HG02870 (cell line): ENCODE measurements around the gene FGL2.
A peak's percentile ranks its signal among the peaks of the same experiment; 100 is the strongest.
"Not testable (repeated sequence)": the region's sequence is repeated elsewhere in the genome, so short reads cannot be mapped to it uniquely, and the experiment has no call there.

Experiments
- ATAC-seq: cut with Tn5 transposase; IDR thresholded peaks from one replicate; pipeline ENCODE4 v1.9.1; 2021; ENCODE audit warnings: mild to moderate bottlenecking, moderate library complexity; ENCODE audit not compliant: unreplicated experiment

FGL2 gene

DNA sequence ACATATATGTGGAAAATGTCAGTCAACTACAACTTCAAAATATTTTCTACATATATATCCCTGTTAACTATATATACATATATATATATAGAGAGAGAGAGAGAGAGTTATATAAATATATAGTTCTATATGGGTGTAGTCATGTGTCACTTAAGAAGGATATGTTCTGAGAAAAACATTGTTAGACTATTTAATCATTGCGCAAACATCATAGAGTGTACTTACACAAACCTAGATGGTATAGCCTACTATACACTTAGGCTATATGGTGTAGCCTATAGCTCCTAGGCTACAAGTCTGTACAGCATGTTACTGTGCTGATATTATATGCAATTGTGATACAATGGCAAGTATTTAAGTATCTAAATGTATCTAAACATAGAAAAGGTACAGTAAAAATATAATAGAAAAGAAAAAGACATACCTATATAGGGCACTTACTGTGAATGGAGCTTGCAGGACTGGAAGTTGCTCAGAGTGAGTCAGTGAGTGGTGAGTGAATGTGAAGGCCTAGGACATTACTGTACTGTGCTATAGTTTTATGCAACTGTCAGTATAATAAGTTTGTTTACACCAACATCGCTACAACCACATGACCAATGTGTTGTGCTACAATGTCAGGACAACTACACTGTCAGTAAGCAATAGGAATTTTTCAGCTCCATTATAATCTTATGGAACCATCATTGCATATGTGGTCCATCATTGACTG is 18.0 kb upstream of the FGL2 start:
- ATAC-seq = no peak

DNA sequence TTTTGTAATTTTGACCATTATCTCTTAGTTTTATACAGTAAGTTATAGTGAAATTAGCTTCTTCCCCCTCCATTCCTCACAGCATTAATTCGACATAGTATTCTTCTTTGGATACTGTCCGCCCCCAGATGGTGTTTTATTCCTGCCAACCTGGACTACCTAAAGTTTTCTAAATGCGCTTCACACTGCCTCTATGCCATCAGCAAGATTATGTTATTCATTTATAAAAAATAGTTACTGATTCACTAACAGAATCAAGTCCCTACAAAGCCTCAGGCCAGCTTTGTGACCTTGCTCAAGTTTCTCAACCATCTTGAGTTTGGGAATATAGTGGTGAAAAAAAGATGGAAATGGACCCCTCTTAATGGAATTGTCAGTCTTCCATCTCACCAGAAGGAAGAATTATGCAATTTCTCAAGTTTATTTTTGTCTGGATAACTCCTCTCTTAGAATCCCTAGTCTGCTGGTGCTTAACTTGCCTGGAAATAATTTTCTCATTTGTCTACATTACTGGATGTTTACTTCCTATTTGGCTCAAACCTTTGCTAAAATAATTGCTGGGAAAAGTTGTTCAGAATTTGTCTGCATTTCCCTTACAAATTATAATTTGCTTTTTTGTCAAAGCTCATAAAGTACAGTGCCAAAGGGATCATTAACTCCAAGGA is 16.7 kb upstream of the FGL2 start:
- ATAC-seq = no peak

DNA sequence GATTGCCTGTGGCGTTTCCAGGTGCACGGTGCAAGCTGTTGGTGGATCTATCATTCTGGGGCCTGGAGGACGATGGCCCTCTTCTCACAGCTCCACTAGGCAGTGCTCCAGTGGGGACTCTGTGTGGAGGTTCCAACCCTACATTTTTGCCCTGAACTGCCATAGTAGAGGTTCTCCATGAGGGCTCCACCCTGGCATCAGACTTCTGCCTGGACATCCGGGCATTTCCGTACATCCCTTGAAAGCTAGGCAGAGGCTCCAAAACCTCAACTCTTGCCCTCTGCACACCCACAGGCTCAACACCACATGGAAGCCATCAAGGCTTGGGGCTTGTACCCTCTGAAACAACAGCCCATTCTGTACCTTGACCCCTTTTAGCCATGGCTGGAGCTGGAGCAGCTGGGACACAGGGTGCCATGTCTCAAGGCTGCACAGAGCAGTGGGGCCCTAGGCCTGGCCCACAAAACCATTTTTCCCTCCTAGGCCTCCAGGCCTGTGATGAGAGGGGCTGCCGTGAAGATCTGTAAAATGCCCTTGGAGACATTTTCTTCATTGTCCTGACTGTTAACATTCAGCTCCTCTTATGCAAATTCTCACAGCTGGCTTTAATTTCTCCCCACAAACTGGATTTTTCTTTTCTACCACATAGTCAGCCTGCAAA is 10.0 kb upstream of the FGL2 start:
- ATAC-seq = no peak

DNA sequence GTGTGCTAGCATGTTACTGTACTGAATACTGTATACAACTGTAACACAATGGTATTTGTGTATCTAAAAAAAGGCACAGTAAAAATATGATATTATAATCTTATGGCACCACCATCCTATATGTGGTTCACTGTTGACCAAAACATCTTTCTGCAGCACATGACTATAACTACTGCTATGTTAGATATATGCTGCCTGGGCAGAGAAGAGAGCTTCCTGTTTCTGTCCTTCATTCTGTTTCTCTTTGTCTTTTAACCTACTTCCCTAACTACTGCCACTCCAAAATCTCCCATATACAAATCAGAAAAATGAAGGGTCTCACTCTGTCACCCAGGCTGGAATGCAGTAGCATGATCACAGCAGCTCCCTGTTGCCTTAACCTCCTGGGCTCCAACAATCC is 8.8 kb upstream of the FGL2 start:
- no peak for ATAC-seq

DNA sequence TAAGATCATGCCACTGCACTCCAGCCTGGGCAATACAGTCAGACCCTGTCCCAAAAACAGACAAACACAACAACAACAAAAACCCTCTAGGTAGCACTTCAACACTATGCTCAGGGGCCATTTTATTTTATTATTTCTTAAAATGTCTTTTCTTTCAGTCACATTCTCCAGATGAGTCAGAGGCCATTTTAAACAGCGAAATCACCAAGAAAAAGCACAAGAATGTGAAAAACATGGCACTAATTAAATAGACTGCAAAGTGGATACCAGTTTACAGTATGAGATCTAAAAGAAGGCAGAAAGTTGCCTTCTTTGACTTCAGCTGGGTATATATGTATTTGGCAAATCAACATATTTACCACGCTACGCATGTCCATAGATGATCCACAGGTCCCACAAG is 6.1 kb upstream of the FGL2 start:
- no peak for ATAC-seq

DNA sequence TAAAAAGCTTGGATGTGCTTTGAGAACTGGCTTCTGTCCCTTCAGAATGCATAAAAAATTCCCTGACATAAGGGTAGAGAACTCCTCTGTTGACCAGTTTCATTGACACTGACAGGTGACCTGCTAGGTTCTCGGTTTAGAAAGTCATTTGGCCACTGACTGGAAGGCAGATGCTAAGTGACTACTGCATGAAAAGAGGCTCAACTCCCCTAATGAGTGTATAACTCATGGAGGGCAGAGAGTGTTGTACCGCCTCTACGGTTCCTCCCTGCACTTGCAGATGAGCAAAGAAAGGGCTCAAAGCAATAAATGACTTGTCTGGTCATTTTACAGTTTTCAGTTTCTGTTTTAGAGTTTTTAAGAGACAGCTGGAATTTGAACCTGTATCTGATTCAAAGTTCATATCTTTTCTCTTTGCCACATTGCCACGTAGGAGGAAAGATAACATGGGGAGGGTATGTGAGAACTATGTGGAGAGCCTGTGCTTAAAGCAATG is 2.9 kb upstream of the FGL2 start:
- peak; percentile 89 for ATAC-seq

DNA sequence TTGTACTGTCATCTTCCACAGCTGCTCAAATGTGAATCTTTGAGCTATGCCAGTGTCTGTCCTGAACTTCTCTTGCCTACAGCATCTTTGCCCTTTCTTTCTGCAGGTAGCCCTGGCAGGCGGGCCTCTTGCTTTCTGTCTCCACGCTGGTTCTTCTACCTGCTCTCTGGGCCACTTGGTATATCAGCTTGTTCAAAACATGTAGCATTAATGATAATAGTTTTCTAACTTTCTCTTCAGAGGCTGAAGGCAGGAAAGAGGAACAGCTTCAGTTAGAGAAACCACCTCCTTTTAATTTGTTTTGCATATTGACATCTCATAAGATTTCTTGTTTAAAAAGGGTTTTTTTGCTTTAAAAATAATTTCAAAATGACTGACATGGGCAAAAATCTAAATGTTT is 923 bp upstream of the FGL2 start:
- ATAC-seq = no peak

DNA sequence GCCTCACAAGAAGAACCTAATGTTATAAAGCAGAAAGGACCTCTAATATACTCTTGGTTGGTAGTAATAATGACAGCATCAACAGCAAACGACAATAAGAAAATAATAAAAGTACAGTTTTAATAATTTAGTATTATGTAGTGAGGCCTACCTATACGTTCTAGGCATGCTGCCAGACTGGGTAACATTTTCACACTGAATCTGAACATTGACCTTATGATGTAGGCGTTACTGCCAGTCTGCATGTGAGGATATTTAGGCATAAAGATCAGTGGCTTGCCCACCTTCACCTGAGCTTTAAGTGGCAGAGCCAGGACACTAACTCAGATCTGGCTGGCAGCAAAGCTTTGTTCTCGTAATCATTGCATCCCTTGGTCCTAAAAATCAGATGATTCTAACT is 2.5 kb downstream of the FGL2 start:
- ATAC-seq = no peak

DNA sequence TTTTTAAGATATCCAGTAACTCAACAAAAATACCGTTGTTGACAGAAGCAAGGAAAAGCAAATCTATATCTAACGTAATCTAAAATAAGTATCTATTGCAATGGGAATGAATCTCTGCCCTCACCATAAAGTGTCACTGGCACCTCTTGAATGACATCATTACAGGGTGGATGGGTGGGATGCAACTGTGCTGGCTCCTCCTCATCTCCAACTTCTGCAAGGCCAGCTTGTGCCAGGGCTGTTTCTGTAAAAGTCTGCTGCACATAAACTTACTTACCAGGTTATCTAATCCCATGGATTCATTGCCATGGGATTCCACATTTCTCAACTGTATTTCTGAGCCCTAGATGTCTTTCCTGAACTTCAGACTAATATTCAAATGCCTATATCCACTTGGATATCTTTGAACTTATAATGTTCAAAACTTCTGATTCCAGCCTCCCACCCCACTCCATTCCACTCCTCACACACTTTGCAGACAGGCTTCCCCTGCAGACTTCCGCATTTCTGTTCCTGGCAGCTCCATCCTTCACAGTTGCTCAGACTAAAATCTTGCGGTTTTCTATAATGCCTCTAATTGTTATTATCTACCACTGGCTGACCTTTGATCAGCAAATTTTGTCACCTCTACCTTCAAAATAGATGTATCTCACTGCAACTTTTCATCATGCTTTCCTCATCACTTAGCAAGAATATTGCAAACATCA is 10.7 kb downstream of the FGL2 start:
- ATAC-seq = no peak

DNA sequence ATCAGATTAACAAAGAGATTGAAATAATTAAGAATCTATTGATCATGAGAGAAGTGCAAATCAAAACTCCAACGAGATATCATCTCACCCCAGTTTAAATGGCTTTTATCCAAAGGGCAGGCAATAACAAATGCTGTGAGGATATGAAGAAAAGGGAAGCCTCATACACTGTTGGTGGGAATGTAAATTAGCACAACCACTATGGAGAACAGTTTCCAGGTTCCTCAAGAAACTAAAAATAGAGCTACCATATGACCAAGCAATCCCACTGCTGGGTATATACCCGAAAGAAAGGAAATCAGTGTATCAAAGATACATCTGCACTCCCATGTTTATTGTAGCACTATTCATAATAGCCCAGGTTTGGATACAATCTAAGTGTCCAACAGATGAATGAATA is 13.8 kb downstream of the FGL2 start:
- ATAC-seq = no peak

DNA sequence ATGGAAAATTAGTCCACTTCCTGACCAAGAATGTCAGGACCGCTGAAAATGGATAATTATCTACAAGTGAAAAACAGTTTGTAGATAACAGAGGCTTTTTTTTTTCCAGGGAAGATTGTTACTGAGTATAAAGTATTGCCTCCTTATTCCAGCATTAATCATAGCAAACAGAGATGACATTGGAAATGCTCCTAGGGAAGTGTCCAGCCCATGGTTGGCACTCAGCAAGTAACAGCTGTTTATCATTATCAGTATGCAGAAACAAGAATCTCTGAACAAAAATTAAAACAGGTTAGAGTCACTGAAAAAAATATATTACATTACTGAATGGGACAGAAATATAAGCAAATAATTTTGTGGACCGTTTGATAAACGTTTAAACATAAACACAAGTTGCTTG is 14.6 kb downstream of the FGL2 start:
- ATAC-seq = no peak

DNA sequence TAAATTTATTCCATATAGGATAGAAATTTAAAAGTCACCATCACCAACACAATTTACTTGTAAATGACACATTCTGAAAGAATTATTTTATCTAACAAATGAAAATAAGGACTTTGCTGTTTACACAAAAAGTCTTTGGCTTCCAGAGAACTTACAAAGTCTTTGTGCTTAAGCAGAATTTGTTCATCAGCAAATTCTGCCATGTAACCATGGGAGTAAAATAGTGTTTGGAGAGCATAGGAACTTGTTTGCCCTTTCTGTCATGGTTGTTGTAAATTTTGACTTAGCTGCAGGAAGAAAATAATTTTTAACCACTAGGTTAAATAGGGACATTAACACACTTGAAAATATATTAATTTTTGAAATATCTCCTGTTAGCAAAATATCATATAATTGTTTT is 15.2 kb downstream of the FGL2 start:
- no peak for ATAC-seq

DNA sequence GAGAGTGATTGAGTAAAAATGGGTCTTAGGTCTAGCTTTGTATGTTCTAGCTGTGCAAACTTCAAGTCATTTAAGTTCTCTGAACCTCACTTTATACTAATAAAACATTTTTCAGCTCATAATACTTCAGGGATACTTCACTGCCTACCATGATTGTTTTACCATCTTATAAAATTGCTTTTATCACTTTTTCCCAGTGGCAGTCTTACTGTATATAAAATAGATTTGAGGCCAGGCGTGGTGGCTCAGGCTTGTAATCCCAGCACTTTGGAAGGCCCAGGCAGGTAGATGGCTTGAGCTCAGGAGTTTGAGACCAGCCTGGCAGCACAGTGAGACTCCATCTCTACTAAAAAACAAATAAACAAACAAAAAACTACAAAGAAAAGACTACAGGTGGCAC is 17.4 kb downstream of the FGL2 start:
- no peak for ATAC-seq

DNA sequence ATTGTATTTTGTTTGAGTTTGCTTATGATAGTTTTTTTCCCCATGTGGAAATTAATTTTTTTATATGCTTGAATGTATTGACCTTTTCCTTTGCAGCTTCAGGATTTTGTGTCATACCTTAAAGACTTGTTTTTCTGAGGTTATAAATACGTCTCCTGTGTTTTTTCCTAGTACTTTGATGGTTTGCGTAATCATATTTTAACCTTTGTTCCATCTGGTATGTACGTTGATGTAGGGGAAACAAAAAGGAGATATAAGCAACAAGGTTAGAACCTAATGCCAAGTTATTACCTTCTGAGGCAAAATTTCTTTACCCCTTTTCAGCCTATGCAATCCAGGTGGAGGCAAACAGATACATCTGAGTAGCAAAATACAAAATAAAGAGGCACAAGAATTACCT is 17.9 kb downstream of the FGL2 start:
- no peak for ATAC-seq

DNA sequence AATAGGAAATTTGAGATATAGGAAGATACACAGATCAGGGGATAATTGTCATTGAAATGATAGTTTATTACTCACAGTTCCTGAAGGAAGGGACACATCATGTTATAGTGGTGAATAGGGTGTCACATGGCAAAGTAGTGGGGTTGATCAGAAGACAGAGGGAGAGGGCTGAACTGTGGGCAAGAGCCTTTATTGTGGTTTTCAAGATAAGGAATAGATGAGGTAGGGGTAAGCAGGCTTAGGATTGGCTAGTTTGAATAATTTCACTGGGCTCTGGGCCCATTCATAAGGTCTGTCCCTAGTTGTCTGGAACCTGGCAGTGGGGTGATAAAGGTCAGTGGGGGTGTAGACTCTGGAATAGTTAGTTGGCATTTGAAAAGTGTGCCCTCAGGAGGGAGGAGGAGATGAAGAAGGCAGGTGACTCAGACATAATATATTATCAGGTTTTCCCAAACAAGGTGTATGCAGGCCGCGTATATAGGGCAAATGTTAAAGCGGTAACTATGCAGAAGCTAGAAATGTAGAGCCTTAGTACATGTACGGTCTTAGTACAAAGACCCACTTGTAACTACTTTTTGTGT is 18.5 kb downstream of the FGL2 start:
- ATAC-seq = no peak

DNA sequence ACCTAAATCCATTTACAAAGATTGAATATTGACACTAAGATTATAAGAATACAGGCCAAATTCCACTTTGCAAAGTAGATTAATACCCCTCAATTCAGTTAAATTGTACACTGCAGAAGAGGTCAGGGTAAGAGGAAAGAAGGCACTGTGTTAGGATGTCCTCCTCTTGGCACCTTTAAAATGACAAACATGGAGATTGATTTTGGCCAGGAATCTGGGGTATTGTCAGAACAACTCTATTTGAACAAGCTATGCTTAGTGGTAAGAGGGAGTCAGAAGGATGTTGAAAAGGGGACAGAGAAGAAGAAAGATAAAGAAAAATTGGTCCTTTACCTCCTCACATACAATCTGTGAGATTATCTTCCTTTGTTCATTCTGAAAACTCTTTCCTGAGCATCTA is 21.6 kb downstream of the FGL2 start:
- not testable (repeated sequence) for ATAC-seq

DNA sequence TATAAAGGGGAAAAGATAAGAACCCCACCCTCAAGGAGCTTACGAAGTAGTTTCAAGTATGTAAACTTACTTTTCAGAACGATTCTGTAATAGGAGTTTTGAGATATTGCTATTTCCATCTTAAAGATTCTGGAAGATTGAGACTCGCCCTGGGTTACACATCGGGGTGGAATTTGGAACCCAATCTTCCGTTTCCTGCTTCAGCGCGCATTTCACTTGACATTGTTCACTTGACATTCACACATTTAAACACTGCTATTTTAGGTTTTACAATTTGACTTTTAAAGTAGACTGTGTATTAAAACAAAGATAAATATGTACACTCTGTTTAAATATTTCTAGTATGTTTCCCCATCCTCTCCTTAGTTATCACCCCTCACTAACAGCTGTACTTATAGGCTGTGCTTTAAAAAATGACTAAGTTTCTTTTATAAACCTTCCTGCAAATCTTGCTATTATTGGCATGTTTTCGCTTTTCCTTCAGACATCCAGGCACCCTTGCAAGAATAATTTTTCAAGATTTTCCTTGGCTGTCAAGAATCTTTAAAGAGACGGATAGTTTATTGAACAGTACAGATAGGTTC is 22.2 kb downstream of the FGL2 start:
- ATAC-seq = not testable (repeated sequence)

DNA sequence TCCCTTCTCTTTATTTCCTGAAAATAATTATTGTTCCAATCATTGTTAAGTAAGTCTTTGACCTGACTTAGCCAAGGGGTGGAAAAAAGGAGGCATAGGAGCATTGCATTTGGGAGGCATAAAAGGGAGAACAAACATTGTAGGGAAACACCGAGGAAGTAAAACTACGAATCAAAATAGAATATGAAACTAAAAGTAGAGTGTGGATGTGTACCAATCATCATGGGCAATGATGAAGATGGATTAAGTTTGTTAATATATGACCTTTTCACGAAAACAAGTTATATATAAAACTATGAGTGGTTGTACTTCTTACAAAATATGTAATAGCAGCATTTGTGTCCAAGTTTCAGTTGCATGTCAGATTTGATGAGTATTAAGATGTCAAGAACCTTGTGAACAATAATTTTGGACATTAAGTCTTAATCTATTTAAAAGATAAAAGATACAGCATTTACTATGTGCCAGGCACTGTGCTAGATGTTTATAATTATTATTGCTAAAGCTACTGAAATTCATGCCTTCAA is 24.3 kb downstream of the FGL2 start:
- not testable (repeated sequence) for ATAC-seq

DNA sequence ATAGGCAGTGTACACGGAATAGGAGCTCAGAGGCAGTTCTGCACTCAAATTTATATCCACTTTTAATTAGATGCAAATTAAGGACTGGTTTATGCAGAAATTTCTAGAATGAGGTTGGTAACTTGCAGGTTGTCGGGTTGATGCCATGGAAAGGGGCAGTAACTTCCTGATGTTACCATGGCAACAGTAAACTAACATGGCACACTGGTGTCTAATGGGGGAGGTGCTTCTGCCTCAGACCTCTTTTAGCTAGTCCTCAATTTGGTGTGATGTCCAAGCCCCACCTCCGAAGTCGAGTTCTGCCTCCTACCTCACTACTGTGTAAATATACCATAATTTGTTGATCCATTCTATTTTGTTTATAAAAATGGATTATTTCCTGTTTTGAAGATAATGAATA is 25.2 kb downstream of the FGL2 start:
- ATAC-seq = not testable (repeated sequence)

DNA sequence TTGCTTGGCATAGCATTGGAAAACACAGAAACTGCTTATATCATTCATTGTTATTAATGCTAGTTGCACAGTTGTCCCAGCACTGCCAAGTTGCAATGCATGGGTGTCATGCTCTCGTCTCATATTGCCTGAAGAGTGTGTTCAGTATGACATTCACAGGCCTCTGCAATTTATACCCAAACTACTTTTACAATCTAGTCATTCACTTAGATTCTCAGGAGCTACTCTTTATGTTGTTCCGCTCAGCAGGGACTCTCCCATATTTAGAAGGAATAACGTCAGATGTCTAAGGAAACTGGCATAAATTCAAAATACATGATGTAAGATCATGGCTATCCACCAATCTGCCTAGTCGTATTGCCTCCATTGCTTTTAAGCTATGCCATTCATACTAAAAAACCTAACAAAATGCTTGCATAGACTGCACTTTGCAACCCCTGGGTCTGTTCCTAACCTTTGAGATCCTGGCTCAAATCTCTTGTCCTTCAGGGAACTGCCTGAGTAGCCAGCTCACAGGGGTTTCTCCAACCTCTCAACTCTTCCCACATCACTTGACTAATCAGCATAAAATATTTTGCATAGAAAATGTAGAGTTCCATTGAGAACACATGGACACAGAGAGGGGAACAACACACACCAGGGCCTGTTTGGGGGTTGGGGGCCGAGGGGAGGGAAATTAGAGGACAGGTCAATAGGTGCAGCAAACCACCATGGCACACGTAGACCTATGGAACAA is 27.0 kb downstream of the FGL2 start:
- ATAC-seq = not testable (repeated sequence)
